Muscle of arm (tissue), 12 donors: ENCODE measurements around the gene AGXT. TPM values are rescaled to one million over a fixed set of nuclear protein-coding genes. Genes with fewer than 3 reads are reported as not detected.

ENCODE experiments used
- DNase-seq: peaks from one replicate; pipeline ENCODE4 v3.0.0-alpha.2; 2013
- polyA plus RNA-seq, 12 donors: library from polyadenylated mRNA; unstranded; fragments of 120-200 nt; gene quantifications; one replicate each; pipeline ENCODE4 v1.2.1, GENCODE V29; 2013; ENCODE audit not compliant: insufficient read length in 12 of 12

Gene AGXT
- polyA plus RNA-seq, 12 donors = 0.05 to 0.71 (median 0.15) TPM; not detected in 7

GRCh38 chr2:240869109-240869955 lies 708 bp downstream of the AGXT start:
- no peak for DNase-seq

DNA sequence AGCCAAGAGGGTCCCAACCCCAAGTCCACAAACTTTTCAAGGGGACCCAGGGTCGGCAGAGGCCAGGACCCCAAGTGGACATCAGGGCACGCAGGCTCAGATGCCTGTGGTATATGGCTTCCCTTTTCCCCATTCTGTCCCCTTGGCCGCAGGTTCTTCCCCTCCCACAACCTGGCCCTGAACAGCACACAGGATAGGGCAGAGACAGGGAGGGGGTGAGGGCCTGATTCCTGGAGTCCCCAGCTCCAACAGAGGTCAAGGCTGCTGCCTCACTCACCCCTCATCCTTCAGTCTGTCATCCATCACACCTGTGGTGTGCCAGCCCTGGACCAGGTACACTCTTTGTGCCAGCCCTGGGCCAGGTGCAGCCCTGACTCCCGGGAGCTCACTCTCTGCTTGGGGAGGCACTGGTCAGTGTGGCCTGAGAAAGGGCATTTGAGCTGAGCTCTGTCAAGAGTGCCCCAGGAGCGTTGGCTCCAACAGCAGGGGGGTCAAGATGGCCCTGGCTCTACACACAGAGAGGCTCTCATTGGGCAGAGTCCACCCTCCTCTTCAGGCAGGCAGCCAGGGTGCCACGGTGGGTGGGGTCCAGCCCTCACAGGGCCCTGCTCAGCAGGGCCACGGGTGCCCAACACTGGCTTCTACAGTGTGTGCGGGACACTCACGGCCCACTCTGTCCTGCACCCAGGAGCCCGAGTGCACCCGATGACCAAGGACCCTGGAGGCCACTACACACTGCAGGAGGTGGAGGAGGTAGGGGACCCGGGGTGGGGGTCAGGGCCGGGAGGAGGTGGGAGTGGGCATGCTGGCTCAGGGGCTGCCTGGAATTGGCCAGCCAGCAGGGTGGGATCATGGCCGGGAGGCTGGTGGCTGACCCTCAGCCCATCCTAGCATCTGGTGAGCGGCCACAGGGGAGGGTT lies 1.6 kb downstream of the AGXT start:
- no peak for DNase-seq

DNA sequence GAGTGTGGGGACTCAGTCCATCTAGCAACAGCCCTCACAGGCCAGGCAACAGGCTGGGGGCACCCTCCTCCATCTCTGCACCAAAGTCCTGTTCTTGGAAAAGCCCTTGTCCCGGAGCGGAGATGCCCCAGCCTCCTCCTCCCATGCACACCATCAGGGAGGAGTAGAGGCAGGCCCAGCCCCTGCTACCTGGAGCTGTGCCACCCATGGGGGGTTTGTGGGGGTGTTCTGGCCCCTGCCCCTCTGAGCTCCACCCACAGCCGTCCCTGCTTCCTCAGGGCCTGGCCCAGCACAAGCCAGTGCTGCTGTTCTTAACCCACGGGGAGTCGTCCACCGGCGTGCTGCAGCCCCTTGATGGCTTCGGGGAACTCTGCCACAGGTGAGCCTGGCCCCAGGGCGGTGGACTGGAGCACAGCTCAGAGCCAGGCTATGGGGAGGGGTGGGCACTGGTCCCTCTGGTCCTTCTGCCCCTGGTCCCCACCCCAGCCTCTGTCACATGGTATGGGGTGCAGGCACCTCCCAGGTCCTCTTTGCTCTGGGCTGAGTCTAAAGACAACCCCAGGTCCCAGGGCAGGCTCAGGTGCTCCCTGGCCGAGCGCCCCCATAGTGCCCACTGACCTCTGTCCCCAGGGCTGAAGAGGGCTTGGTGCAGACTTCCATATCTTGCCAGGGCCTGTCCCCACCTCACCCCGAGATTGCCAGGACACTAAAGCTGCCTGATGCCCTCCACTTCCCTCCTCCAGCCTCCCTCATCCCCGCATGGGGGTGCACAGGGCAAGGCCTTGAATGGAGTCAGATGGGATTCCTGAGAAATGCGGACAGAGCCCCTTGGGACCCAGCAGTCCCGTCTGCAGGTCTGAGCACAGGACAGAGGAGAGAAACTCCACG lies 2.7 kb downstream of the AGXT start:
- DNase-seq = no peak

DNA sequence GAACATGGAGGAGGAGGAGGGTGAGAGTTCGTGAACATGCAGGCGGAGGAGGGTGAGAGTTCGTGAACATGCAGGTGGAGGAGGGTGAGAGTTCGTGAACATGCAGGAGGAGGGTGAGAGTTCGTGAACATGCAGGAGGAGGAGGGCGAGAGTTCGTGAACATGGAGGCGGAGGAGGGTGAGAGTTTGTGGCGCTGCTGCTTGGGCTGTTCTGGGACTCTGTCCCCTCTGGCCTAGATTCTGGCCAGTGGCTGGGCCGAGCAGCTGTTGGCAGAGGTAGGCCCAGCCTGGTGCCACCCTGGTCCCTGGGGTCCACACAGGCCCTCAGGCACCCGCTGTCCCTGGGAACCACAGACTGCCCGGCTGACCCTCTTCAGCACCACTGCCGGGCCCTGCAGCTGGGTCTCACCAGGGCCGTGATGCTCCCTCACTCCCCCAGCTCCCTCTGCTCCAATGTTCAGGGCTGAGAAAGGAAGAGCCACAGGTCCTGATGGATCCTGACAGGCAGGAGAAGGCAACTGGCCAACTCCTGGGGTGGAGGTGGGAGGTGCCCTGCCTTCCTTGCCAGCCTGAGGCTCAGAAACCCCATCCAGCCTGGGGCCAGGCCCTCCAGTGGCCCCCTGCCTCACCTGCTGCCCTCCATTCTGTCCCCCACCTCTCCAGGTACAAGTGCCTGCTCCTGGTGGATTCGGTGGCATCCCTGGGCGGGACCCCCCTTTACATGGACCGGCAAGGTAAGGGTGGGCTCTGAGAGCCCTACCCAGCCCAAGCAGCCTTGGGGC lies 3.9 kb downstream of the AGXT start:
- DNase-seq = no peak

- DNase-seq = no peak
Measured at GRCh38 chr2:240873098-240873788, 4.6 kb downstream of the AGXT start.

- DNase-seq = no peak
Measured at GRCh38 chr2:240873805-240874714, 5.4 kb downstream of the AGXT start.

- DNase-seq = no peak
Measured at GRCh38 chr2:240874715-240875227, 6.1 kb downstream of the AGXT start.

- DNase-seq = no peak
Measured at GRCh38 chr2:240875228-240876034, 6.8 kb downstream of the AGXT start.

DNA sequence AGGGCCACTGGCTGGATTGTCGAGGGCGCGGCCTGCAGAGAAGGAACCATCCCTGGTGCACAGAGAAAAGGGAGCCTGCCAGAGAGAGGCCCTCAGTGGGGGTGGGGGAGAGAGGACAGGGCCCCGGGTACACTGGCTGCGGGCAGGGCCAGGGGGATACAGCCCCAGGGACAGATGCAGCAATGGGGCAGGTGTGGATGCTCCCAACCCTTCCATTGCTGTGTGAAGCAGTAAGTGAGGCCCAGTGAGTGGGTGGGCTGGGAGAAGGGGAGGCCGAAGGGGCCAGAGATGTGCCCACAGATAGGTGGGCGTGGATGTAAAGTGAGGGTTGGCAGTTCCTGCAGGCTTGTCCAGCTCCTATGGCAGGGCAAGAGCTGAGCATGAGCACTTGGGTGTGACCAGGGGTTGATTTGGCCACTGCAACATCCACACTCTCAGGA lies 7.4 kb downstream of the AGXT start:
- DNase-seq = no peak

- no peak for DNase-seq
Measured at GRCh38 chr2:240876475-240877251, 8.0 kb downstream of the AGXT start.

DNA sequence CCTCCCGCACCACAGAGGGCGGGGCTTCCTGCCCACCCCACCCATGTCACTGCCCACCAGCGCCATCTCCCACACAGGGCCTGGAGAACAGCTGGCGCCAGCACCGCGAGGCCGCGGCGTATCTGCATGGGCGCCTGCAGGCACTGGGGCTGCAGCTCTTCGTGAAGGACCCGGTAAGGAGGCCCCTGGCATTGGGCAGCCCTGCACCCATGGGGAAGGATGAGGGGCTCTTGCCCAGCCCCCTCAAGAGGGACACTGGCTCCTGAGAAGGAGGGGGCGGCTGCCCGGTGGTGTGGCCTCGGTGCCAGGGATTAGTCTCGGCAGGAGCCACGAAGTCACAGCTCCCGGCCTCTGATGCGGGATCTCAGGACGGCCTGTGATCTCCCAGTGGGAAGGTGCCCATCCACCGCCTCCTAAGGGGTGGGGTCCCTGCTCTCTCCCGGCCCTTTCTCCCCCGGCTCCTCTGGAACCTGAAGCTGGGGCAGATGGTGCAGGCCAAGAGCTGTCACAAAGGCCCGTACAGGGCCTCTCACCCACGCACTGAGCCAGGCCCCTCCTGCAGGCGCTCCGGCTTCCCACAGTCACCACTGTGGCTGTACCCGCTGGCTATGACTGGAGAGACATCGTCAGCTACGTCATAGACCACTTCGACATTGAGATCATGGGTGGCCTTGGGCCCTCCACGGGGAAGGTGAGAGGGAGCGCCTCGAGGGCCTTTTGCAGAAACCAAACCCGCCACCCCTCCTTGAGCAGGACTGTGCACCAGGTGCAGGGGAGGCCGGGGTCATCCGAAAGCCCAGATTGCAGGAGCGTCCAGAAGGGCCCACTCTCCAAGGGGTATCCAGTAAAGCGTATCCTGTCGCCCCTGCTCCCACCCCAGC lies 9.1 kb downstream of the AGXT start:
- DNase-seq = no peak

- DNase-seq = no peak
Measured at GRCh38 chr2:240878341-240878936, 9.8 kb downstream of the AGXT start.

- no peak for DNase-seq
Measured at GRCh38 chr2:240879105-240879504, 10.5 kb downstream of the AGXT start.

DNA sequence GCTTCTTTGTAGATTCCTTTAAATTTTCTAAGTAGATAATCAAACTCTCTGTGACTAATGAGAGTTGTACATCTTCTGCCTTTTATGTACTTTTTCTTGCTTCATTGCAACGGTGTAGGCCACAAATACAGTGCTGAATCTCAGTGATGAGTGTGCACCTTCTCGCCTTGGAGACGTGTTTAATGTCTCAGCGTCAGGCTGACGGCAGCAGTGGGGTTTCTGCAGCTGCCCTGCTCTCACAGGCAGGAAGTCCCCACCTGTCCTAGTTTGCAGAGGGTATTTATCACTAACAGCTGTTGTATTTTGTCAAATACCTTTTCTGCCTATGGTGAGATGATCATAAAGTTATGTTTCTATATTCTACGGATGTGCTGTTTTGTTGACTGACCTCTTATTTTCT lies 13.3 kb downstream of the AGXT start:
- no peak for DNase-seq

DNA sequence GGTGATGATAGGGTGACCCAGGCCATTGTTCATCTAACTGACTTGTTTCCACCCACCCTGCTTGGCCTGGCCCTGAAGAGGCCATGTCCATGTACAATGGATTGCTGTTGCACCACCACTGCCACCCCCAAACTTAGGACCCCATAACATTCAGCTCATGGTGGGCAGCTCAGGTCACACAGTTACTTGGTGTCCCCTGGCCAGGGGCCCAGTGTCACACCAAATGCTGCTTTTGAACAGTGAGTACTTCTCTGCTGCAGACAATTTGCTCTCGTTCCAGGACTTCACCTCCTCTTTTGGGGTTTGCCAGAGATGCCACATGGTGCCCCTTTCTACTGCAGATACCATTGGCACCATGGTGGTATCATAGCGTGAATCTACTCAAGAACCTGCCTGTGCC lies 15.6 kb downstream of the AGXT start:
- no peak for DNase-seq

DNA sequence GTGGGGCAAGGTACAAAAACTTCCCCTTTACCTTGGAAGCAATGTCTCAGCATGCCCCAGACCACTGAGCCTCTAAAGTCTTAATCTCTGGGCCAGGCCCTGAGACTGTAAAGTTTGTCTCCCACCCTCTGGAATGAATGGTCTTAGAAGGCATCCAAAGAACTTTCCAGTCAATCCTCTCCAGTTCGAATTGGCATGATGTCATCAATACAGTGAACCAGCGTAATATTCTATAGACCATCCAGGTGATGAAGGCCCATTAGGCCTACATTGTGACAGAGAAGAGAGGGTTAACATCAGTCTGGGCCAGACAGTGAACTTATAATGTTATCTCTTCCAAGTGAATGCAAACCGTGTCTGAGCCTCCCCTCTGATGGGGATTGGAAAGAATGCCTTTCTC lies 16.1 kb downstream of the AGXT start:
- DNase-seq = no peak
